GM23338 (cell line): ENCODE results near the gene GTPBP4. TPM values are rescaled to one million over a fixed set of nuclear protein-coding genes. Genes with fewer than 3 reads are reported as not detected.

Experiments used
- ATAC-seq: fragments of 200-7000 bp; cut with Tn5 transposase; 3 replicates; pipeline ENCODE4 v1.9.1; 2020
- DNase-seq: peaks from one replicate; pipeline ENCODE4 v3.0.0-alpha.2; 2015; ENCODE audit warnings: low spot score
- H2AFZ ChIP-seq: fragments of 200-600 bp; sonication (generic); 2 replicates; pipeline ENCODE4 v1.8.0; 2016; ENCODE audit warnings: antibody characterized with exemption, mild to moderate bottlenecking, moderate library complexity
- H3F3A ChIP-seq: fragments of 200-600 bp; sonication (generic); replicated peaks from 2 replicates; pipeline ENCODE4 v1.8.0; 2017; ENCODE audit warnings: antibody characterized with exemption, mixed run types, low read depth
- H3K27ac ChIP-seq: fragments of 200-600 bp; sonication (generic); 2 replicates; pipeline ENCODE4 v1.6.1; 2016; ENCODE audit warnings: low read depth
- H3K27me3 ChIP-seq: fragments of 200-600 bp; sonication (generic); 2 replicates; pipeline ENCODE4 v1.8.0; 2016; ENCODE audit warnings: mild to moderate bottlenecking, mixed run types, moderate library complexity; ENCODE audit not compliant: insufficient read depth
- H3K36me3 ChIP-seq: fragments of 200-600 bp; sonication (generic); 2 replicates; pipeline ENCODE4 v1.8.0; 2016; ENCODE audit warnings: mild to moderate bottlenecking; ENCODE audit not compliant: insufficient read depth
- H3K4me1 ChIP-seq: fragments of 200-600 bp; sonication (generic); 2 replicates; pipeline ENCODE4 v1.8.0; 2016; ENCODE audit warnings: mild to moderate bottlenecking, moderate library complexity; ENCODE audit not compliant: insufficient read depth
- H3K4me2 ChIP-seq: fragments of 200-600 bp; sonication (generic); 2 replicates; pipeline ENCODE4 v1.7.1; 2017; ENCODE audit warnings: mixed run types
- H3K4me3 ChIP-seq: fragments of 200-600 bp; sonication (generic); 2 replicates; pipeline ENCODE4 v1.6.1; 2016; ENCODE audit warnings: mixed run types
- H3K79me2 ChIP-seq: fragments of 200-600 bp; sonication (generic); replicated peaks from 2 replicates; pipeline ENCODE4 v1.8.0; 2017; ENCODE audit warnings: mild to moderate bottlenecking; ENCODE audit not compliant: insufficient read depth
- H3K9me2 ChIP-seq: fragments of 200-600 bp; sonication (generic); 2 replicates; pipeline ENCODE4 v1.8.0; 2017; ENCODE audit not compliant: insufficient read depth
- H4K20me1 ChIP-seq: fragments of 200-600 bp; sonication (generic); replicated peaks from 2 replicates; pipeline ENCODE4 v1.8.0; 2017; ENCODE audit warnings: mild to moderate bottlenecking; ENCODE audit not compliant: insufficient read depth
- H3K27ac Mint-ChIP-seq: 2 replicates; pipeline ENCODE4 v1.8.0; 2020; ENCODE audit warnings: inconsistent platforms, mild to moderate bottlenecking, moderate library complexity, mixed read lengths
- H3K27me3 Mint-ChIP-seq: 3 replicates; pipeline ENCODE4 v1.8.0; 2022; ENCODE audit warnings: low read depth, mild to moderate bottlenecking, moderate library complexity, mixed read lengths, inconsistent platforms; ENCODE audit not compliant: insufficient read depth, poor library complexity
- H3K36me3 Mint-ChIP-seq: 3 replicates; pipeline ENCODE4 v1.8.0; 2021; ENCODE audit warnings: low read depth, mild to moderate bottlenecking, inconsistent platforms, moderate library complexity, mixed read lengths
- H3K4me1 Mint-ChIP-seq: 3 replicates; pipeline ENCODE4 v1.8.0; 2020; ENCODE audit warnings: mild to moderate bottlenecking, inconsistent platforms, mixed read lengths
- H3K4me3 Mint-ChIP-seq: 3 replicates; pipeline ENCODE4 v1.8.0; 2021; ENCODE audit warnings: moderate library complexity, mild to moderate bottlenecking, inconsistent platforms, mixed read lengths
- H3K9me3 Mint-ChIP-seq: 3 replicates; pipeline ENCODE4 v1.8.0; 2020; ENCODE audit warnings: moderate library complexity, mild to moderate bottlenecking, inconsistent platforms, mixed read lengths
- EZH2 ChIP-seq: fragments of 200-600 bp; sonication (generic); IDR thresholded peaks from one replicate; pipeline ENCODE4 v1.8.0; 2017; ENCODE audit warnings: antibody characterized with exemption, mild to moderate bottlenecking, low read depth; ENCODE audit not compliant: unreplicated experiment
- EZH2phosphoT487 ChIP-seq: fragments of 200-600 bp; sonication (generic); IDR thresholded peaks from one replicate; pipeline ENCODE4 v1.8.1; 2018; ENCODE audit warnings: antibody characterized with exemption; ENCODE audit not compliant: unreplicated experiment
- JUNB ChIP-seq: IDR thresholded peaks from one replicate; pipeline ENCODE4 v1.6.1; 2016; ENCODE audit warnings: antibody characterized with exemption; ENCODE audit not compliant: unreplicated experiment
- NANOG ChIP-seq: IDR thresholded peaks from 2 replicates; pipeline ENCODE4 v1.6.1; 2016; ENCODE audit warnings: antibody characterized with exemption, borderline replicate concordance
- STAT1 ChIP-seq: IDR thresholded peaks from one replicate; pipeline ENCODE4 v1.6.1; 2016; ENCODE audit warnings: antibody characterized with exemption; ENCODE audit not compliant: unreplicated experiment
- ZNF114 ChIP-seq: fragments of 250-450 bp; sonication (Bioruptor Pico); IDR thresholded peaks from 2 replicates; pipeline ENCODE4 v1.5.0; 2020; ENCODE audit warnings: mild to moderate bottlenecking, moderate library complexity
- polyA plus RNA-seq: library from polyadenylated mRNA; unstranded; fragments of >200 nt; fragmentation: Nextera tagmentation; extraction: Ambion mirVana; gene quantifications from 2 replicates; pipeline ENCODE4 v1.2.1, GENCODE V29; 2016
- total RNA-seq: library from RNA; depleted of rRNA; stranded (reverse); fragments of >200 nt; shearing (Covaris generic); gene quantifications from 2 replicates; pipeline ENCODE4 v1.2.3, GENCODE V29; 2014
- TF ChIP-seq, protein P1 (sequence below): IDR thresholded peaks from 2 replicates; pipeline ENCODE4 v1.6.1; 2016; ENCODE audit warnings: antibody characterized with exemption
- TF ChIP-seq, protein P2 (sequence below): IDR thresholded peaks from one replicate; pipeline ENCODE4 v1.6.1; 2018; ENCODE audit warnings: antibody characterized with exemption; ENCODE audit not compliant: unreplicated experiment
- TF ChIP-seq, protein P3 (sequence below): fragments of 250-450 bp; sonication (Bioruptor Pico); IDR thresholded peaks from 2 replicates; pipeline ENCODE4 v1.5.0; 2020; ENCODE audit warnings: mild to moderate bottlenecking, moderate library complexity

The GTPBP4 gene
- total and polyA plus RNA-seq, 2 experiments from 2014 or later = 56.5 to 62.6 TPM

DNA sequence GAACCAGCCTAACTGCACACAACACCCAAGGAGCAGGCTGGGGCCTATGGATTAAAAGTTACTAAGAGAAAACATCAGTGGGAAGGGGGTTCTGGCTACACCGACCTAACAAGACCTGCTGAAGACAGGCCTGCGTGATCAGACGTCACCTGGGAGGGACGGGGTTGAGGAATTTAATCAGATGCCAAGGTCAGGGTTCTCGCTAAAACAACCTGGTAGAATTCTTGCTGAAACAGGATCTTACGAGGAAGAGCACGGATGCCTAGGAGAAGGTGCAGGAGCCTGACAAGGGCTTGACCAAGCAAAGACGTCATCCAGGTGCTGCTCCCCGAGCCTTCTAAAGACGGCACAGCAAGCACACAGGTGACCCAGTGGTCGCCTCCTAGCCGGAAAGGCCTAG is 35.9 kb downstream of the GTPBP4 start (continued):
- TF ChIP-seq ZNF114 (no peak), JUNB (no peak)

DNA sequence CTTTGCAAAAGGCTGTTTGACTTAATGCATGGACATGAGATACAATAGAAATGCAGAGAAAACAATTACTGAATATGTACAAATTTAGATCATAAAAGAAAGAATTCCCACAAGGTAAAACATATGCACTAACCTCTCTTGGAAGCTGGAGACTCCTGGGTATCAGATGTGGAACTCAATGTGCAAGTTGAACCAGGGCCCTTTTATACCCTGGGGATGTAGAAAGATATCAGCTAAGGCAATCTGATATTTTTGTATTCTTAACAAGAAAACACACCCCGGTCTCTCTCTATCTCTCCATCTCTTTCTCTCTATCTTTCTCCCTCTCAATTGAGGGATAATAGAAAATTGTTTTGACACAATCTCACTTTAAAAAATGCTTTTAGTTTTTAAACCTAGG is 37.4 kb downstream of the GTPBP4 start, which contains the start of gene IDI2:
Gene IDI2, minus strand, starts transcription at position 177 of the 400 bp plus-strand sequence. CDS start 1,136 bp downstream, outside the sequence.
- no peak for TF ChIP-seq JUNB
- TF ChIP-seq STAT1 = no peak
- TF ChIP-seq EZH2phosphoT487 = no peak
- TF ChIP-seq NANOG = no peak
- no peak for TF ChIP-seq EZH2
- TF ChIP-seq, protein P1, sequence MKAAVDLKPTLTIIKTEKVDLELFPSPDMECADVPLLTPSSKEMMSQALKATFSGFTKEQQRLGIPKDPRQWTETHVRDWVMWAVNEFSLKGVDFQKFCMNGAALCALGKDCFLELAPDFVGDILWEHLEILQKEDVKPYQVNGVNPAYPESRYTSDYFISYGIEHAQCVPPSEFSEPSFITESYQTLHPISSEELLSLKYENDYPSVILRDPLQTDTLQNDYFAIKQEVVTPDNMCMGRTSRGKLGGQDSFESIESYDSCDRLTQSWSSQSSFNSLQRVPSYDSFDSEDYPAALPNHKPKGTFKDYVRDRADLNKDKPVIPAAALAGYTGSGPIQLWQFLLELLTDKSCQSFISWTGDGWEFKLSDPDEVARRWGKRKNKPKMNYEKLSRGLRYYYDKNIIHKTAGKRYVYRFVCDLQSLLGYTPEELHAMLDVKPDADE = no peak
- TF ChIP-seq, protein P2, sequence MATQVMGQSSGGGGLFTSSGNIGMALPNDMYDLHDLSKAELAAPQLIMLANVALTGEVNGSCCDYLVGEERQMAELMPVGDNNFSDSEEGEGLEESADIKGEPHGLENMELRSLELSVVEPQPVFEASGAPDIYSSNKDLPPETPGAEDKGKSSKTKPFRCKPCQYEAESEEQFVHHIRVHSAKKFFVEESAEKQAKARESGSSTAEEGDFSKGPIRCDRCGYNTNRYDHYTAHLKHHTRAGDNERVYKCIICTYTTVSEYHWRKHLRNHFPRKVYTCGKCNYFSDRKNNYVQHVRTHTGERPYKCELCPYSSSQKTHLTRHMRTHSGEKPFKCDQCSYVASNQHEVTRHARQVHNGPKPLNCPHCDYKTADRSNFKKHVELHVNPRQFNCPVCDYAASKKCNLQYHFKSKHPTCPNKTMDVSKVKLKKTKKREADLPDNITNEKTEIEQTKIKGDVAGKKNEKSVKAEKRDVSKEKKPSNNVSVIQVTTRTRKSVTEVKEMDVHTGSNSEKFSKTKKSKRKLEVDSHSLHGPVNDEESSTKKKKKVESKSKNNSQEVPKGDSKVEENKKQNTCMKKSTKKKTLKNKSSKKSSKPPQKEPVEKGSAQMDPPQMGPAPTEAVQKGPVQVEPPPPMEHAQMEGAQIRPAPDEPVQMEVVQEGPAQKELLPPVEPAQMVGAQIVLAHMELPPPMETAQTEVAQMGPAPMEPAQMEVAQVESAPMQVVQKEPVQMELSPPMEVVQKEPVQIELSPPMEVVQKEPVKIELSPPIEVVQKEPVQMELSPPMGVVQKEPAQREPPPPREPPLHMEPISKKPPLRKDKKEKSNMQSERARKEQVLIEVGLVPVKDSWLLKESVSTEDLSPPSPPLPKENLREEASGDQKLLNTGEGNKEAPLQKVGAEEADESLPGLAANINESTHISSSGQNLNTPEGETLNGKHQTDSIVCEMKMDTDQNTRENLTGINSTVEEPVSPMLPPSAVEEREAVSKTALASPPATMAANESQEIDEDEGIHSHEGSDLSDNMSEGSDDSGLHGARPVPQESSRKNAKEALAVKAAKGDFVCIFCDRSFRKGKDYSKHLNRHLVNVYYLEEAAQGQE = no peak
- TF ChIP-seq, protein P3, sequence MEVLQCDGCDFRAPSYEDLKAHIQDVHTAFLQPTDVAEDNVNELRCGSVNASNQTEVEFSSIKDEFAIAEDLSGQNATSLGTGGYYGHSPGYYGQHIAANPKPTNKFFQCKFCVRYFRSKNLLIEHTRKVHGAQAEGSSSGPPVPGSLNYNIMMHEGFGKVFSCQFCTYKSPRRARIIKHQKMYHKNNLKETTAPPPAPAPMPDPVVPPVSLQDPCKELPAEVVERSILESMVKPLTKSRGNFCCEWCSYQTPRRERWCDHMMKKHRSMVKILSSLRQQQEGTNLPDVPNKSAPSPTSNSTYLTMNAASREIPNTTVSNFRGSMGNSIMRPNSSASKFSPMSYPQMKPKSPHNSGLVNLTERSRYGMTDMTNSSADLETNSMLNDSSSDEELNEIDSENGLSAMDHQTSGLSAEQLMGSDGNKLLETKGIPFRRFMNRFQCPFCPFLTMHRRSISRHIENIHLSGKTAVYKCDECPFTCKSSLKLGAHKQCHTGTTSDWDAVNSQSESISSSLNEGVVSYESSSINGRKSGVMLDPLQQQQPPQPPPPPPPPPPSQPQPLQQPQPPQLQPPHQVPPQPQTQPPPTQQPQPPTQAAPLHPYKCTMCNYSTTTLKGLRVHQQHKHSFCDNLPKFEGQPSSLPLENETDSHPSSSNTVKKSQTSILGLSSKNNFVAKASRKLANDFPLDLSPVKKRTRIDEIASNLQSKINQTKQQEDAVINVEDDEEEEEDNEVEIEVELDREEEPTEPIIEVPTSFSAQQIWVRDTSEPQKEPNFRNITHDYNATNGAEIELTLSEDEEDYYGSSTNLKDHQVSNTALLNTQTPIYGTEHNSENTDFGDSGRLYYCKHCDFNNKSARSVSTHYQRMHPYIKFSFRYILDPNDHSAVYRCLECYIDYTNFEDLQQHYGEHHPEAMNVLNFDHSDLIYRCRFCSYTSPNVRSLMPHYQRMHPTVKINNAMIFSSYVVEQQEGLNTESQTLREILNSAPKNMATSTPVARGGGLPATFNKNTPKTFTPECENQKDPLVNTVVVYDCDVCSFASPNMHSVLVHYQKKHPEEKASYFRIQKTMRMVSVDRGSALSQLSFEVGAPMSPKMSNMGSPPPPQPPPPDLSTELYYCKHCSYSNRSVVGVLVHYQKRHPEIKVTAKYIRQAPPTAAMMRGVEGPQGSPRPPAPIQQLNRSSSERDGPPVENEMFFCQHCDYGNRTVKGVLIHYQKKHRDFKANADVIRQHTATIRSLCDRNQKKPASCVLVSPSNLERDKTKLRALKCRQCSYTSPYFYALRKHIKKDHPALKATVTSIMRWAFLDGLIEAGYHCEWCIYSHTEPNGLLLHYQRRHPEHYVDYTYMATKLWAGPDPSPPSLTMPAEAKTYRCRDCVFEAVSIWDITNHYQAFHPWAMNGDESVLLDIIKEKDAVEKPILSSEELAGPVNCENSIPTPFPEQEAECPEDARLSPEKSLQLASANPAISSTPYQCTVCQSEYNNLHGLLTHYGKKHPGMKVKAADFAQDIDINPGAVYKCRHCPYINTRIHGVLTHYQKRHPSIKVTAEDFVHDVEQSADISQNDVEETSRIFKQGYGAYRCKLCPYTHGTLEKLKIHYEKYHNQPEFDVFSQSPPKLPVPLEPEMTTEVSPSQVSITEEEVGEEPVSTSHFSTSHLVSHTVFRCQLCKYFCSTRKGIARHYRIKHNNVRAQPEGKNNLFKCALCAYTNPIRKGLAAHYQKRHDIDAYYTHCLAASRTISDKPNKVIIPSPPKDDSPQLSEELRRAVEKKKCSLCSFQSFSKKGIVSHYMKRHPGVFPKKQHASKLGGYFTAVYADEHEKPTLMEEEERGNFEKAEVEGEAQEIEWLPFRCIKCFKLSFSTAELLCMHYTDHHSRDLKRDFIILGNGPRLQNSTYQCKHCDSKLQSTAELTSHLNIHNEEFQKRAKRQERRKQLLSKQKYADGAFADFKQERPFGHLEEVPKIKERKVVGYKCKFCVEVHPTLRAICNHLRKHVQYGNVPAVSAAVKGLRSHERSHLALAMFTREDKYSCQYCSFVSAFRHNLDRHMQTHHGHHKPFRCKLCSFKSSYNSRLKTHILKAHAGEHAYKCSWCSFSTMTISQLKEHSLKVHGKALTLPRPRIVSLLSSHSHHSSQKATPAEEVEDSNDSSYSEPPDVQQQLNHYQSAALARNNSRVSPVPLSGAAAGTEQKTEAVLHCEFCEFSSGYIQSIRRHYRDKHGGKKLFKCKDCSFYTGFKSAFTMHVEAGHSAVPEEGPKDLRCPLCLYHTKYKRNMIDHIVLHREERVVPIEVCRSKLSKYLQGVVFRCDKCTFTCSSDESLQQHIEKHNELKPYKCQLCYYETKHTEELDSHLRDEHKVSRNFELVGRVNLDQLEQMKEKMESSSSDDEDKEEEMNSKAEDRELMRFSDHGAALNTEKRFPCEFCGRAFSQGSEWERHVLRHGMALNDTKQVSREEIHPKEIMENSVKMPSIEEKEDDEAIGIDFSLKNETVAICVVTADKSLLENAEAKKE (CRISPR knock-in tag) = no peak
- no peak within 1 kb of the TSS for H3K4me3 ChIP-seq

More for the DNA sequence above, 37.4 kb downstream of the GTPBP4 start, which contains the start of gene IDI2:
- Histone ChIP-seq H3K36me3 (no peaks in the 10 kb centered on the region), H3F3A (0 out of 2 replicates have a peak, but pooled peaks cover 4% of the 10 kb centered on the region), H3K4me1 (peaks cover 11% of the 10 kb centered on the region; the same call in 1 of the 2 replicates), H2AFZ (no peak within 1 kb of the TSS), H3K27me3 (no peaks in the 10 kb centered on the region), H3K9me2 (no peaks in the 10 kb centered on the region), H3K4me2 (no peak within 1 kb of the TSS), H4K20me1 (no peaks in the 10 kb centered on the region), H3K27ac (no peak within 1 kb of the TSS), H3K79me2 (no peaks in the 10 kb centered on the region)
- no peak for ATAC-seq
- H3K36me3 Mint-ChIP-seq = peaks cover 6% of the 10 kb centered on the region
- no peak within 1 kb of the TSS for H3K4me3 Mint-ChIP-seq
- peaks cover 5% of the 10 kb centered on the region for H3K27me3 Mint-ChIP-seq
- peaks cover 5% of the 10 kb centered on the region; the same call in 1 of the 3 replicates for H3K4me1 Mint-ChIP-seq
- no peak within 1 kb of the TSS for H3K27ac Mint-ChIP-seq
- DNase-seq = no peak
- no peaks in the 10 kb centered on the region for H3K9me3 Mint-ChIP-seq
